ENCODE measurements around the gene PHF24.

DNA sequence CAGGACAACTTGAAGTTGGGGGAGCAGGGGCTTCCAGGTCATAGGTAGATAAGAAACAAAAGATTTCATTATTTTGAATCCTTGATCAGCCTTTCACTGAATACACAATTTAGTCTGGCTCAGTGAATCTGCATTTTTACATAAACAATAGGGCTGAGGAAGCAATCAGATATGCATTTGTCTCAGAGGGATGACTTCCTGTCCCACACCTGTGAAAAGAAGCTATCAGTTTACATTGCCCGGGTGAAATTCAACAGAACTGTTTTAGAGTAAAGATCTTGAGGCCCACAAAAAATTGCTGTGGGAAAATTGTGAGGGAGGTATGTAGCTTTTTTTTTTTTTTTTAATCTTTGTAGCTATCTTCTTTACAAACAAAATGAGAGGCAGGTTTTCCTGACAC, 69.8 kb downstream of the PHF24 start:
- no peak for TF ChIP-seq CTCF (IDR thresholded peaks at IDR 0.05; ENCODE audit: poor library complexity)
- TF ChIP-seq EZH2 (IDR thresholded peaks at IDR 0.05; ENCODE audit: borderline replicate concordance): no peak
